ENCODE measurements around the gene ULK3. TPM values are rescaled to one million over a fixed set of nuclear protein-coding genes. Genes with fewer than 3 reads are reported as not detected.

Gene ULK3
- total RNA-seq, 1 donor from 2014 or later, result 48.4 TPM

DNA sequence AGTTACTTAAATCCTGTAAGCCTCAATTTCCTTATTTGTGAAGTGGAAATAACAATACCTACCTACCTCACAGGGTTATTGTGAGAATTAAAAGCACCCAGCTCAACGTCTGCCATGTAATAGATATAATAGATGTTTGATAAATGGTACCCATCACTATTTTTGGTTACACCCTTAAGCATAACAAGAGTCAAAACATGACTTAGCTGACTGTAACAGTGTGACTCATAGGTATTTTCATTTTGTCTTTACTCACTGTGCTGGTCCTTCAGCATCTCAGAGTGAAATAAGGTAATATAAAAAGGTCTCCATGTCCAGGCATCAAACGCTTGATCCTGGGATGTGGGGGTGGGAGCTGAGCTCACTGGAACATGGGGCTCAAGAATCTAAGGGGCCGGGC lies 13.5 kb downstream of the ULK3 start:
- H3K4me1 Mint-ChIP-seq, result peaks cover 4% of the 10 kb centered on the region
- no peak for DNase-seq (ENCODE audit: low read depth, low spot score)
- H3K27ac Mint-ChIP-seq (ENCODE audit: unreplicated experiment), result no peak overlapping the region
- H3K27me3 Mint-ChIP-seq (ENCODE audit: low read depth), result peaks cover 61% of the 10 kb centered on the region
- H3K36me3 Mint-ChIP-seq (ENCODE audit: low read depth), result no peaks in the 10 kb centered on the region
- no peak for TF ChIP-seq CTCF (conservative IDR thresholded peaks at IDR 0.05)
- H3K4me3 Mint-ChIP-seq, result no peak overlapping the region
- no peaks in the 10 kb centered on the region for H3K9me3 Mint-ChIP-seq

- no peak for DNase-seq (ENCODE audit: low read depth, low spot score)
- peaks cover 4% of the 10 kb centered on the region for H3K4me1 Mint-ChIP-seq
- H3K27me3 Mint-ChIP-seq (ENCODE audit: low read depth), result peaks cover 66% of the 10 kb centered on the region
- no peaks in the 10 kb centered on the region for H3K36me3 Mint-ChIP-seq (ENCODE audit: low read depth)
- TF ChIP-seq CTCF (conservative IDR thresholded peaks at IDR 0.05), result no peak
- H3K9me3 Mint-ChIP-seq, result no peaks in the 10 kb centered on the region
- no peak overlapping the region for H3K4me3 Mint-ChIP-seq
- H3K27ac Mint-ChIP-seq (ENCODE audit: unreplicated experiment), result no peak overlapping the region
Observed at GRCh38 chr15:74828835-74829234, 14.1 kb downstream of the ULK3 start.

GRCh38 chr15:74827614-74828013 lies 15.3 kb downstream of the ULK3 start:
- H3K27ac Mint-ChIP-seq (ENCODE audit: unreplicated experiment), result no peak overlapping the region
- no peak for TF ChIP-seq CTCF (conservative IDR thresholded peaks at IDR 0.05)
- H3K27me3 Mint-ChIP-seq (ENCODE audit: low read depth), result peaks cover 71% of the 10 kb centered on the region
- no peak for DNase-seq (ENCODE audit: low read depth, low spot score)
- H3K4me3 Mint-ChIP-seq, result no peak overlapping the region
- no peaks in the 10 kb centered on the region for H3K36me3 Mint-ChIP-seq (ENCODE audit: low read depth)
- H3K9me3 Mint-ChIP-seq, result no peaks in the 10 kb centered on the region
- peaks cover under 1% of the 10 kb centered on the region for H3K4me1 Mint-ChIP-seq

GRCh38 chr15:74826921-74827320 lies 16.0 kb downstream of the ULK3 start:
- DNase-seq (ENCODE audit: low read depth, low spot score), result no peak
- H3K4me3 Mint-ChIP-seq, result no peak overlapping the region
- H3K4me1 Mint-ChIP-seq, result no peaks in the 10 kb centered on the region

DNA sequence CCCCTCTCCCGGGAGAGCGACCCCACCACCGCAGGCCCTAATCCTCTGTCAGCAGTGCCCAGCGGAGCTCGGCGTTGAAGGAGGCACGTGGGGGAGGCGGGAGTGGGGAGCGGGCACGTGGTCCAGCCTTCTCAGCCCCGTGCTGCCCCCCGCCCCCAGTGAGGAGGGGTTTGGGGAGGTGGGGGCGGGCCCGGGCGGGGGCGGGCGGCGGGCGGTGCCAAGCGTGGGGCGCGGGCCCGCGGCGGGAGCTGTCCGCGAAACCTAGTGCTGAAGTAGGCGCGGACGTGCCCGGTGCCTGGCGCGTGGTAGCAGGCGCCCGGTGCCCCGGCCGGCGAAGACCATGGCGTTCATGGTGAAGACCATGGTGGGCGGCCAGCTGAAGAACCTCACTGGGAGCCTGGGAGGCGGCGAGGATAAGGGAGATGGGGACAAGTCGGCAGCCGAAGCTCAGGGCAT lies 16.6 kb downstream of the ULK3 start, which contains the start of gene CPLX3:
TSS of gene CPLX3 (plus strand) at position 264 of the 456 bp plus-strand sequence. CDS start at position 341, 77 bp downstream.
- no peak within 1 kb of the TSS for H3K27ac Mint-ChIP-seq (ENCODE audit: unreplicated experiment)
- H3K36me3 Mint-ChIP-seq (ENCODE audit: low read depth), result no peaks in the 10 kb centered on the region
- no peak for TF ChIP-seq CTCF (conservative IDR thresholded peaks at IDR 0.05)
- H3K4me1 Mint-ChIP-seq, result peaks cover under 1% of the 10 kb centered on the region
- DNase-seq (ENCODE audit: low read depth, low spot score), result peak; percentile 47
- H3K4me3 Mint-ChIP-seq, result no peak within 1 kb of the TSS
- peaks cover 72% of the 10 kb centered on the region for H3K27me3 Mint-ChIP-seq (ENCODE audit: low read depth)
- H3K9me3 Mint-ChIP-seq, result no peaks in the 10 kb centered on the region

More at GRCh38 chr15:74826921-74827320, 16.0 kb downstream of the ULK3 start:
- Mint-ChIP-seq H3K27ac (ENCODE audit: unreplicated experiment) (no peak overlapping the region), H3K9me3 (no peaks in the 10 kb centered on the region), H3K27me3 (ENCODE audit: low read depth) (peaks cover 72% of the 10 kb centered on the region), H3K36me3 (ENCODE audit: low read depth) (no peaks in the 10 kb centered on the region)
- no peak for TF ChIP-seq CTCF (conservative IDR thresholded peaks at IDR 0.05)

Data from neural crest cell (in vitro differentiated cells).